Caco-2 (cell line): Measurements from ENCODE around the gene CMTM2. TPM values are rescaled to one million over a fixed set of nuclear protein-coding genes. Genes with fewer than 3 reads are reported as not detected.
"Not testable (repeated sequence)": the region's sequence is repeated elsewhere in the genome, so short reads cannot be mapped to it uniquely, and the experiment has no call there.

Experiments used
- BruUV-seq: library from RNA; stranded (reverse); fragments of 400-500 nt; replicated peaks from 2 replicates; lab custom pipeline; 2021; lab: Mats Ljungman, UMichigan
- CTCF ChIA-PET: fragments of 300-600 bp; sonication (Branson Sonifier 250); formaldehyde crosslinking; loops from one replicate; lab custom pipeline; 2022; ENCODE audit warnings: antibody characterized with exemption; lab: Charles Lee
- POLR2A ChIA-PET: fragments of 300-600 bp; sonication (Branson Sonifier 250); formaldehyde crosslinking; loops from one replicate; lab custom pipeline; 2022; ENCODE audit warnings: antibody characterized with exemption; lab: Charles Lee
- DNase-seq, 2 experiments: peaks; one replicate each; pipeline versions ENCODE4 v3.0.0 to v3.0.0-alpha.2; 2020 to 2022
- H3K27me3 ChIP-seq: replicated peaks from 2 replicates; pipeline ENCODE4 v1.6.0; 2011; ENCODE audit warnings: low read length; ENCODE audit not compliant: control insufficient read depth, insufficient read depth
- H3K36me3 ChIP-seq: 2 replicates; pipeline ENCODE4 v1.5.1; 2011; ENCODE audit warnings: low read length; ENCODE audit not compliant: control insufficient read depth, insufficient read depth
- H3K4me1 ChIP-seq: fragments of 250-450 bp; sonication (Bioruptor Pico); 2 replicates; pipeline ENCODE4 v1.5.1; 2020; ENCODE audit warnings: mild to moderate bottlenecking
- H3K4me3 ChIP-seq: 2 replicates; pipeline ENCODE4 v1.5.1; 2011; ENCODE audit warnings: low read depth, mild to moderate bottlenecking, control low read depth, low read length
- H3K9me3 ChIP-seq: fragments of 250-450 bp; sonication (Bioruptor Pico); 2 replicates; pipeline ENCODE4 v1.5.1; 2020; ENCODE audit warnings: mild to moderate bottlenecking, moderate library complexity
- H3K27ac Mint-ChIP-seq: one replicate; pipeline ENCODE4 v1.8.0; 2022; ENCODE audit warnings: mixed read lengths; ENCODE audit not compliant: unreplicated experiment
- H3K27me3 Mint-ChIP-seq: one replicate; pipeline ENCODE4 v1.8.0; 2022; ENCODE audit warnings: mixed read lengths; ENCODE audit not compliant: insufficient read depth, unreplicated experiment
- H3K36me3 Mint-ChIP-seq: one replicate; pipeline ENCODE4 v1.8.0; 2022; ENCODE audit warnings: mild to moderate bottlenecking, mixed read lengths; ENCODE audit not compliant: insufficient read depth, unreplicated experiment
- H3K4me1 Mint-ChIP-seq: one replicate; pipeline ENCODE4 v1.8.0; 2022; ENCODE audit warnings: low read depth, mixed read lengths; ENCODE audit not compliant: unreplicated experiment
- H3K4me3 Mint-ChIP-seq: one replicate; pipeline ENCODE4 v1.8.0; 2022; ENCODE audit warnings: mild to moderate bottlenecking, moderate library complexity, mixed read lengths; ENCODE audit not compliant: unreplicated experiment
- H3K9me3 Mint-ChIP-seq: one replicate; pipeline ENCODE4 v1.8.0; 2022; ENCODE audit warnings: mixed read lengths; ENCODE audit not compliant: unreplicated experiment
- intact Hi-C: fragments of 100-400 bp; cut with micrococcal nuclease; formaldehyde crosslinking; loops from one replicate; pipeline ENCODE4 v1.10.0; 2022; ENCODE audit not compliant: unreplicated experiment
- total RNA-seq: library from RNA; stranded (reverse); gene quantifications from 2 replicates; pipeline ENCODE4 v1.2.3, GENCODE V29; 2022
- TF ChIP-seq, protein P1 (sequence below), 2 experiments: fragments of 200-600 bp in 1 of 2; IDR thresholded peaks; 1 replicate in 1 of 2; 2 replicates in 1 of 2; pipeline versions ENCODE4 v1.5.1 to v1.8.0; 2011 to 2022; ENCODE audit warnings: antibody characterized with exemption in 1 of 2, control low read depth in 1 of 2, inconsistent platforms in 1 of 2, low read depth in 1 of 2, low read length in 1 of 2, mild to moderate bottlenecking in 1 of 2, moderate library complexity in 1 of 2; ENCODE audit not compliant: insufficient read depth in 1 of 2, severe bottlenecking in 1 of 2, unreplicated experiment in 1 of 2

Gene CMTM2
- total RNA-seq, 1 experiment from 2014 or later, result not detected

DNA sequence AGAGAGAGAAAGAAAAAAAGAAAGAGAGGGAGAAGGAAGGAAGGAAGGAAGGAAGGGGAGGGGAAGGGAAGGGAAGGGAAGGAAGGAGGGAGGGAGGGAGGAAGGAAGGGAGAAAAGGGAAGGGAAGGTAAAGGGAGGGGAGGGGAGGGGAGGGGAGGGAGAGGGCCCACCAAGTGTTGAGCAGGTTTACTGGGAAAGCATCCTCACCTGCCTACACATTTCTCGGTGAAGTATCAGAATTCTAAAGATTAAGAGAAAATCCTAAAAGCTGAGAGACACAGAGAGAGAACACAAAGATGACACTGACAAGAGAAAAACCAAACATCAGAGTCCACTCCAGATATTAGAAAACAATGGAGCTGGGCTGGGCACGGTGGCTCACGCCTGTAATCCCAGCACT is 13.0 kb downstream of the CMTM2 start:
- no peaks in the 10 kb centered on the region for H3K9me3 ChIP-seq
- no TSS peak for BruUV-seq
- no peak overlapping the region for H3K27ac Mint-ChIP-seq
- no peak overlapping the region for H3K4me3 ChIP-seq
- H3K4me3 Mint-ChIP-seq, result no peak overlapping the region
- H3K27me3 Mint-ChIP-seq, result no peaks in the 10 kb centered on the region
- CTCF ChIA-PET, result no interaction called here
- no peaks in the 10 kb centered on the region for H3K9me3 Mint-ChIP-seq
- H3K36me3 ChIP-seq, result no peaks in the 10 kb centered on the region
- no peaks in the 10 kb centered on the region for H3K36me3 Mint-ChIP-seq
- intact Hi-C loops, result no loop called here
- no peaks in the 10 kb centered on the region for H3K4me1 Mint-ChIP-seq
- TF ChIP-seq, protein P1, sequence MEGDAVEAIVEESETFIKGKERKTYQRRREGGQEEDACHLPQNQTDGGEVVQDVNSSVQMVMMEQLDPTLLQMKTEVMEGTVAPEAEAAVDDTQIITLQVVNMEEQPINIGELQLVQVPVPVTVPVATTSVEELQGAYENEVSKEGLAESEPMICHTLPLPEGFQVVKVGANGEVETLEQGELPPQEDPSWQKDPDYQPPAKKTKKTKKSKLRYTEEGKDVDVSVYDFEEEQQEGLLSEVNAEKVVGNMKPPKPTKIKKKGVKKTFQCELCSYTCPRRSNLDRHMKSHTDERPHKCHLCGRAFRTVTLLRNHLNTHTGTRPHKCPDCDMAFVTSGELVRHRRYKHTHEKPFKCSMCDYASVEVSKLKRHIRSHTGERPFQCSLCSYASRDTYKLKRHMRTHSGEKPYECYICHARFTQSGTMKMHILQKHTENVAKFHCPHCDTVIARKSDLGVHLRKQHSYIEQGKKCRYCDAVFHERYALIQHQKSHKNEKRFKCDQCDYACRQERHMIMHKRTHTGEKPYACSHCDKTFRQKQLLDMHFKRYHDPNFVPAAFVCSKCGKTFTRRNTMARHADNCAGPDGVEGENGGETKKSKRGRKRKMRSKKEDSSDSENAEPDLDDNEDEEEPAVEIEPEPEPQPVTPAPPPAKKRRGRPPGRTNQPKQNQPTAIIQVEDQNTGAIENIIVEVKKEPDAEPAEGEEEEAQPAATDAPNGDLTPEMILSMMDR (IDR thresholded peaks at IDR 0.05; ENCODE audit: insufficient read depth in 1 of 2, low read depth in 1 of 2, low read length in 1 of 2, severe bottlenecking in 1 of 2, unreplicated experiment in 1 of 2), result no peak
- POLR2A ChIA-PET, result no interaction called here
- DNase-seq, result no peak
- H3K4me1 ChIP-seq, result no peaks in the 10 kb centered on the region
- no peaks in the 10 kb centered on the region for H3K27me3 ChIP-seq

DNA sequence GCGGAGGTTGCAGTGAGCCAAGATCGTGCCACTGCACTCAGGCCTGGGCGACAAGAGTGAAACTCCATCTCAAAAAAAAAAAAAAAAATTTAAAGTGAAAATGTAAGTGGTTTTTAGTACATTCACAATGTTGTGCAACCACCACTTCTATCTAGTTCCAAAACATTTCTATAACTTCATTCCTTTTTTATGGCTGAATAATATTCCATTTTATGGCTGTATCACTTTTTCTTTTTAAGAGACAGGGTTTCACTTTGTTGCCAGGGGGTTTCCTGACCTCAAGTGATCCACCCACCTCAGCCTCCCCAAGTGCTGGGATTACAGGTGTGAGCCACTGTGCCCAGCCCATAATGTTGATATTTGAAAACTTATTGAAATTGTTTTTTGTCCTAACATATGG is 13.6 kb downstream of the CMTM2 start:
- Mint-ChIP-seq H3K9me3 (no peaks in the 10 kb centered on the region), H3K27me3 (no peaks in the 10 kb centered on the region), H3K36me3 (no peaks in the 10 kb centered on the region), H3K27ac (no peak overlapping the region), H3K4me1 (no peaks in the 10 kb centered on the region), H3K4me3 (no peak overlapping the region)
- ChIA-PET POLR2A (no interaction called here), CTCF (no interaction called here)
- intact Hi-C loops, result no loop called here
- TF ChIP-seq, protein P1 (IDR thresholded peaks at IDR 0.05; ENCODE audit: insufficient read depth in 1 of 2, low read depth in 1 of 2, low read length in 1 of 2, severe bottlenecking in 1 of 2, unreplicated experiment in 1 of 2), result no peak
- DNase-seq, result no peak
- Histone ChIP-seq H3K4me3 (no peak overlapping the region), H3K36me3 (no peaks in the 10 kb centered on the region), H3K4me1 (no peaks in the 10 kb centered on the region), H3K27me3 (no peaks in the 10 kb centered on the region), H3K9me3 (no peaks in the 10 kb centered on the region)
- no TSS peak for BruUV-seq

DNA sequence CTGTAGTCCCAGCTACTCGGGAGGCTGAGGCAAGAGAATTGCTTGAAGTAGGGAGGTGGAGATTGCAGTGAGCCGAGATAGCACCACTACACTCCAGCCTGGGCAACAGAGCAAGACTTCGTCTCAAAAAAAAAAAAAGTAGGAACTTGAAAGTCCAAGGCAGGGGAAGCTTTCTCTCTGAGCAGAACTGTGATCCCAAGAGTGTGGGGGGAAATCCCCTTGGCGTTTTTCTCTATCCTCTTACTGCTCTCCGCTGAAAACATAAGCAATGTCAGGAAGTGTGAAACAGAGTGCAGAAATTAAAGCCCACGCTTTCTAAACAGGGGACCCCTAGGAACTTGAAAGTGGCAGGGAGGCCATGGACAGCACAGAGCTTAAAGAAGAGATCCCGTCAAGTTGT is 15.5 kb downstream of the CMTM2 start:
- Histone ChIP-seq H3K4me1 (no peaks in the 10 kb centered on the region), H3K27me3 (no peaks in the 10 kb centered on the region), H3K4me3 (no peak overlapping the region), H3K9me3 (no peaks in the 10 kb centered on the region), H3K36me3 (no peaks in the 10 kb centered on the region)
- Mint-ChIP-seq H3K36me3 (no peaks in the 10 kb centered on the region), H3K27ac (no peak overlapping the region), H3K9me3 (no peaks in the 10 kb centered on the region), H3K4me3 (no peak overlapping the region), H3K4me1 (no peaks in the 10 kb centered on the region), H3K27me3 (peaks cover 4% of the 10 kb centered on the region)
- BruUV-seq, result no TSS peak
- ChIA-PET POLR2A (no interaction called here), CTCF (no interaction called here)
- no peak for DNase-seq
- intact Hi-C loops, result no loop called here
- TF ChIP-seq, protein P1 (IDR thresholded peaks at IDR 0.05; ENCODE audit: insufficient read depth in 1 of 2, low read depth in 1 of 2, low read length in 1 of 2, severe bottlenecking in 1 of 2, unreplicated experiment in 1 of 2), result no peak

- not testable (repeated sequence) for BruUV-seq, H3K4me1 ChIP-seq
- CTCF ChIA-PET, result interaction anchor here (0.9 to 2.0 kb wide), 2 partner anchors 12 to 189 kb away, joined by 3 to 10 read pairs; no protein-coding TSS in a partner anchor
These were observed 17.3 kb downstream of the CMTM2 start for GRCh38 chr16:66596559-66596958.

More at GRCh38 chr16:66596559-66596958, 17.3 kb downstream of the CMTM2 start:
- POLR2A ChIA-PET, H3K4me3 Mint-ChIP-seq, H3K36me3 ChIP-seq, H3K27me3 Mint-ChIP-seq, H3K27me3 ChIP-seq, H3K9me3 Mint-ChIP-seq, H3K4me3 ChIP-seq, H3K36me3 Mint-ChIP-seq, intact Hi-C loops, H3K9me3 ChIP-seq, DNase-seq, H3K4me1 Mint-ChIP-seq, H3K27ac Mint-ChIP-seq: not testable (repeated sequence)
